HL-60 (cell line): Measurements from ENCODE around the gene HOXB1.
"Not testable (repeated sequence)": the region's sequence is repeated elsewhere in the genome, so short reads cannot be mapped to it uniquely, and the experiment has no call there.

ENCODE experiments used
- CTCF ChIP-seq: IDR thresholded peaks from one replicate; pipeline ENCODE4 v1.5.1; 2011; ENCODE audit warnings: low read length, control low read depth, inconsistent platforms; ENCODE audit not compliant: insufficient read depth
- GABPA ChIP-seq: IDR thresholded peaks from 2 replicates; pipeline ENCODE4 v1.6.1; 2012; ENCODE audit warnings: low read depth
- POLR2AphosphoS5 ChIP-seq: IDR thresholded peaks from 2 replicates; pipeline ENCODE4 v1.6.1; 2012; ENCODE audit warnings: low read depth
- TF ChIP-seq, protein P1 (sequence below): IDR thresholded peaks from 2 replicates; pipeline ENCODE4 v1.6.1; 2012; ENCODE audit warnings: low read depth; ENCODE audit not compliant: insufficient replicate concordance

- not testable (repeated sequence) for TF ChIP-seq POLR2AphosphoS5, CTCF, GABPA
- TF ChIP-seq, protein P1, sequence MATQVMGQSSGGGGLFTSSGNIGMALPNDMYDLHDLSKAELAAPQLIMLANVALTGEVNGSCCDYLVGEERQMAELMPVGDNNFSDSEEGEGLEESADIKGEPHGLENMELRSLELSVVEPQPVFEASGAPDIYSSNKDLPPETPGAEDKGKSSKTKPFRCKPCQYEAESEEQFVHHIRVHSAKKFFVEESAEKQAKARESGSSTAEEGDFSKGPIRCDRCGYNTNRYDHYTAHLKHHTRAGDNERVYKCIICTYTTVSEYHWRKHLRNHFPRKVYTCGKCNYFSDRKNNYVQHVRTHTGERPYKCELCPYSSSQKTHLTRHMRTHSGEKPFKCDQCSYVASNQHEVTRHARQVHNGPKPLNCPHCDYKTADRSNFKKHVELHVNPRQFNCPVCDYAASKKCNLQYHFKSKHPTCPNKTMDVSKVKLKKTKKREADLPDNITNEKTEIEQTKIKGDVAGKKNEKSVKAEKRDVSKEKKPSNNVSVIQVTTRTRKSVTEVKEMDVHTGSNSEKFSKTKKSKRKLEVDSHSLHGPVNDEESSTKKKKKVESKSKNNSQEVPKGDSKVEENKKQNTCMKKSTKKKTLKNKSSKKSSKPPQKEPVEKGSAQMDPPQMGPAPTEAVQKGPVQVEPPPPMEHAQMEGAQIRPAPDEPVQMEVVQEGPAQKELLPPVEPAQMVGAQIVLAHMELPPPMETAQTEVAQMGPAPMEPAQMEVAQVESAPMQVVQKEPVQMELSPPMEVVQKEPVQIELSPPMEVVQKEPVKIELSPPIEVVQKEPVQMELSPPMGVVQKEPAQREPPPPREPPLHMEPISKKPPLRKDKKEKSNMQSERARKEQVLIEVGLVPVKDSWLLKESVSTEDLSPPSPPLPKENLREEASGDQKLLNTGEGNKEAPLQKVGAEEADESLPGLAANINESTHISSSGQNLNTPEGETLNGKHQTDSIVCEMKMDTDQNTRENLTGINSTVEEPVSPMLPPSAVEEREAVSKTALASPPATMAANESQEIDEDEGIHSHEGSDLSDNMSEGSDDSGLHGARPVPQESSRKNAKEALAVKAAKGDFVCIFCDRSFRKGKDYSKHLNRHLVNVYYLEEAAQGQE: not testable (repeated sequence)
These were observed 48.5 kb downstream of the HOXB1 start for GRCh38 chr17:48482301-48482700.
